DMS53 treated with DMSO at 0.1 percent for 48 hours (cell line): ENCODE data around the gene PCNT.

Experiments
- DNase-seq: peaks from one replicate; lab custom pipeline; 2025; ENCODE audit not compliant: unreplicated experiment; lab: John Stamatoyannopoulos, UW

Gene PCNT, protein sequence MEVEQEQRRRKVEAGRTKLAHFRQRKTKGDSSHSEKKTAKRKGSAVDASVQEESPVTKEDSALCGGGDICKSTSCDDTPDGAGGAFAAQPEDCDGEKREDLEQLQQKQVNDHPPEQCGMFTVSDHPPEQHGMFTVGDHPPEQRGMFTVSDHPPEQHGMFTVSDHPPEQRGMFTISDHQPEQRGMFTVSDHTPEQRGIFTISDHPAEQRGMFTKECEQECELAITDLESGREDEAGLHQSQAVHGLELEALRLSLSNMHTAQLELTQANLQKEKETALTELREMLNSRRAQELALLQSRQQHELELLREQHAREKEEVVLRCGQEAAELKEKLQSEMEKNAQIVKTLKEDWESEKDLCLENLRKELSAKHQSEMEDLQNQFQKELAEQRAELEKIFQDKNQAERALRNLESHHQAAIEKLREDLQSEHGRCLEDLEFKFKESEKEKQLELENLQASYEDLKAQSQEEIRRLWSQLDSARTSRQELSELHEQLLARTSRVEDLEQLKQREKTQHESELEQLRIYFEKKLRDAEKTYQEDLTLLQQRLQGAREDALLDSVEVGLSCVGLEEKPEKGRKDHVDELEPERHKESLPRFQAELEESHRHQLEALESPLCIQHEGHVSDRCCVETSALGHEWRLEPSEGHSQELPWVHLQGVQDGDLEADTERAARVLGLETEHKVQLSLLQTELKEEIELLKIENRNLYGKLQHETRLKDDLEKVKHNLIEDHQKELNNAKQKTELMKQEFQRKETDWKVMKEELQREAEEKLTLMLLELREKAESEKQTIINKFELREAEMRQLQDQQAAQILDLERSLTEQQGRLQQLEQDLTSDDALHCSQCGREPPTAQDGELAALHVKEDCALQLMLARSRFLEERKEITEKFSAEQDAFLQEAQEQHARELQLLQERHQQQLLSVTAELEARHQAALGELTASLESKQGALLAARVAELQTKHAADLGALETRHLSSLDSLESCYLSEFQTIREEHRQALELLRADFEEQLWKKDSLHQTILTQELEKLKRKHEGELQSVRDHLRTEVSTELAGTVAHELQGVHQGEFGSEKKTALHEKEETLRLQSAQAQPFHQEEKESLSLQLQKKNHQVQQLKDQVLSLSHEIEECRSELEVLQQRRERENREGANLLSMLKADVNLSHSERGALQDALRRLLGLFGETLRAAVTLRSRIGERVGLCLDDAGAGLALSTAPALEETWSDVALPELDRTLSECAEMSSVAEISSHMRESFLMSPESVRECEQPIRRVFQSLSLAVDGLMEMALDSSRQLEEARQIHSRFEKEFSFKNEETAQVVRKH (N-terminal part only)

GRCh38 chr21:46323710-46324389, at the start of gene PCNT, which contains the start of gene C21orf58:
Gene PCNT (plus strand): TSS chr21:46324156. CDS start chr21:46324229, 73 bp downstream.
Gene C21orf58 (minus strand): TSS chr21:46323870. CDS start chr21:46322738, 1,132 bp downstream.
- DNase-seq: peak; percentile 88

GRCh38 chr21:46274797-46275390, 49.1 kb upstream of the PCNT start:
- no peak for DNase-seq

GRCh38 chr21:46284077-46284644, 39.8 kb upstream of the PCNT start:
- no peak for DNase-seq

GRCh38 chr21:46284733-46285132, 39.2 kb upstream of the PCNT start:
- DNase-seq: no peak

DNA sequence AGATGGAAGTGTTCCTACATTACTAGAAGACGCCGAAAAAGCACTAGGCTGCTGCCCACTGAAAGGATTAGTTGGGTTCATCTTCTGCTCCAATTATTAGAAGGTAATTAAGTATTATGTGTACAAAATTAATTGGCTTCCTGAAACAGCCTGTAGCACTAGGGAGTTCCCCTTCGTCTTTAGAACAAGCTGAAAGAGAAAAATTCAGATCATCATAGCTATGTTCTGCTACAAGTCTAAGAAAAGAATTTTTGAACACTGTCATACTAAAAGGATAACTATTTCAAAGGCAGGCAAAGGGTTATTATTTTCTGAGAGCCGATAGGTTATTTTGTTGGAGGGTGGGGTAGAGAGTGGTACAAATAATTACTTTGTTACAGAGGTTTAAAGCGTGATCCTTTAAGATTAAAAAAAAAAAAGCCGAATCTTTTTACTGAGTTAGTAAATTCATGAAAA, 38.7 kb upstream of the PCNT start, which contains the start of gene MCM3AP:
TSS of gene MCM3AP (minus strand) at position 406 of the 456 bp plus-strand sequence. CDS start at position 81, 325 bp downstream.
- no peak for DNase-seq

- peak; percentile 61 for DNase-seq
These were observed 38.0 kb upstream of the PCNT start, which contains the start of gene YBEY for GRCh38 chr21:46285761-46286647. Gene YBEY (plus strand): TSS chr21:46286342. CDS start chr21:46286914, 572 bp downstream.

DNA sequence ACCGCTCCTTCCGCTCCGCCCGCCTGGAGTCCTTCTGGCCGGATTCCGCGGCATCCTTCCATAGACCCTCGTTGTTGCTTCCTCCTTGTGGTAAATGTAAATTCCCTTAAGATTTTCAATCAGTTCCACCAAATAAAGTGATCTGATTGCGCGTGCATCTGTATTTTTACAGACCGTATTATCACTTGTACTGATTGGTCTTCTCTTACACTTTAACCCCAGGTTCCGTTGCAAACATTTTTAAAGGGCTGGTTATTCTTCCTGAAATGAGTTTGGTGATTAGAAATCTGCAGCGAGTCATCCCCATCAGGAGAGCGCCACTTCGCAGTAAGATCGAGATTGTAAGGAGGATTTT, 37.3 kb upstream of the PCNT start:
- DNase-seq: no peak

DNA sequence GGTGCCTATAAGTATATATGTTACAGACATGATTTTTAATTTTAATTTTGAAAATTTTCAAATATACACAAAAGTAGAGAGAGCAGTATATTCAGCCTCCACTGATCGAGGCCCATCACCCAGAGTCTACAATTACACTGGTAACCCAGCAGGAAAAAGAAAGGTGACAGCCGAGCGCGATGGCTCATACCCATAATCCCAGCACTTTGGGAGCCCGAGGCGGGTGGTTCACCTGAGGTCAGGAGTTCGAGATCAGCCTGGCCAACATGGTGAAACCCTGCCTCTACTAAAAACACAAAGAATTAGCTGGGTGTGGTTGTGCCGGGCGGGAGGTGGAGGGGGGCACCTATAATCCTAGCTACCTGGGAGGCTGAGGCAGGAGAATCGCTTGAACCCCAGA, 36.4 kb upstream of the PCNT start:
- no peak for DNase-seq

GRCh38 chr21:46289655-46290179, 34.2 kb upstream of the PCNT start:
- no peak for DNase-seq

- DNase-seq: no peak
These were observed 32.4 kb upstream of the PCNT start for GRCh38 chr21:46291561-46291960.

DNA sequence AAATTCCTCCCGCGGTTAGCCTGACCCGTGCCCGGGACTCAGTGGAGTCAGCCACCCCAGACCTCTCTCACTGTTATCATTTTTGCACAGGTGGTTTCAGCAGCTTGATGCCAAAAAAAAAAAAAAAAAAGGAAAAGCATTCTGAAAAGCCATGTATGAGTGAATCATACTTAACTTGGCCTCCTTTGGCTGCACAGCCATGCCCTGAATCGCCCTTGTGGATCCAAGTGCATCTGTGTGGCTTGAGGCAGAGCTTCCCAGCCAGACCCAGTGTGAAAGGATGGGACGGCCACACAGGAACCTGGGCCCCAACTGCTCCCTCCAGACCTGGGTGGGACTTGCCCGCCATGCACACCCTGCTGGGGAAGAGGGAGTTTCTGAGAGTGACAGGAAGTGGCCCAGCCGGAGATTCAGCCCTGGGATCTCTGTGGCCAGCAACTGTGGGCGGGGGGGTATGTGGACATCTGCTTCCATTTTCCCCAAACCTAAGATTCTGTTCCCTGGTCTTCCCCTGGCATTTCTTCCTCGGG, 29.2 kb upstream of the PCNT start:
- DNase-seq: no peak

DNA sequence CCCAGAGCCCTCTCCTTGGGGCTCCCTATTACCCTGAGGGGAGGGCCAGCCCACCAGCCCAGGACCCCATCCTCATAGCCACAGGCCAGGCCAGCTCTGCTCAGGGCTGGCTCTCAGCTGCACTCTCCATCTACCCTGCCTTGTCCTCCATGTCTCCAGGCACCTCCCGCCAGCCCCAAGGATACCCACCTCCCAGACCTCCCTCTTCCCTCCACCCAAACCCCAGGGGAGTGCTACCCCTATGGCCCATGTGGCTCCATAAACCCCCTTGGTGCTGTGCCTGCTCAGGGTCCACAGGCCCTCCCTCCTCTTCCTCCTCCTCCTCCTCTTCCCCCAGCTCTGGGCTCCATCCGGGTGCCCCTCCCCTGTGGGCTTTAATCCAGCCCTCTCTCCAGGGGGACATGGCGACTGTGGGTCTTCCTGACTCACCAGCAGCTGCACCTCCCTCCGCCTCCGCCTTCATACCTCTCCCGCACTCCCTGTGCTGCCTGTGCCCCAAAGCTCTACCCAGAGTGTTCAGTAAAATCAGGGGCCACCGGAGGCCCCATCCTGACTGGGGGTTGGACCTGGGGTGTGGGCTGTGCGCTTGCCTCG, 28.7 kb upstream of the PCNT start:
- no peak for DNase-seq

GRCh38 chr21:46295996-46296752, 27.8 kb upstream of the PCNT start:
- no peak for DNase-seq

- DNase-seq: no peak
These were observed 26.4 kb upstream of the PCNT start for GRCh38 chr21:46297338-46298271.

GRCh38 chr21:46299167-46299566, 24.8 kb upstream of the PCNT start:
- DNase-seq: no peak

DNA sequence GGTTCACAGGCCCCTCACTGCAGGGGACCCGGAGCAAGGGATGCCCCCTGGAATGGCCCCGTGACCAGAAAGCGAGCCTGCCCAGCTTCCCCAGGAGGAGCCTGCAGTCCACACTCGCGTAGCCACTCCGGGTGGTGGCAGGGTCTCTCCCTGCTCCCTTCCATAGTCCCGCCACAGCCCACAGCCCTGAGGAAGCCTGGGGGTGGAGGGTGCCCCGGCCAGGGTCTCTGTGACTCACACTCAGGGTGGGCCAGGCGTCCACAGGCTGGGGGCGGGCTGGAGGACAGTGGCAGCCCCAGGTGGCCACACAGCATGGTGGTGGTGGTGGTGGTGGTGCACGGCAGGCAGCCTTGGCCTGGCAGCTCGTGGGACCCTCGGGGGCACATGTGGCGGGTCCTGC, 22.2 kb upstream of the PCNT start:
- DNase-seq: no peak
